Measurements from ENCODE around the gene METTL27. TPM values are rescaled to one million over a fixed set of nuclear protein-coding genes. Genes with fewer than 3 reads are reported as not detected.

The METTL27 gene
- total and polyA plus RNA-seq, 9 of the 15 experiments (the other 6 are each of a cell fraction or from before 2014, with no cell fraction given): 0.08 to 0.82 (median 0.33) TPM; not detected in 4

GRCh38 chr7:73885975-73886798 is 43.9 kb upstream of the METTL27 start (continued):
- 0 out of 2 replicates have a peak, but pooled peaks have one; percentile 40 for TF ChIP-seq RREB1 (CRISPR knock-in tag; IDR thresholded peaks at IDR 0.05)
- TF ChIP-seq NR2C2 (CRISPR knock-in tag; IDR thresholded peaks at IDR 0.05): no peak
- no peak for TF ChIP-seq NR2C2 (tag; IDR thresholded peaks at IDR 0.05)
- TF ChIP-seq U2AF2 (optimal IDR thresholded peaks at IDR 0.05; ENCODE audit: low read depth, low read length): no peak
- TF ChIP-seq ZNF431 (CRISPR knock-in tag; IDR thresholded peaks at IDR 0.05): no peak
- no peak for TF ChIP-seq JUNB (CRISPR knock-in tag; conservative IDR thresholded peaks at IDR 0.05)
- peak; percentile 2; the same call in 1 of the 2 replicates for TF ChIP-seq C11orf30 (IDR thresholded peaks at IDR 0.05; ENCODE audit: low read depth)
- peak; percentile 90 for TF ChIP-seq ADNP (tag; IDR thresholded peaks at IDR 0.05)
- no peak for TF ChIP-seq ZNF696 (CRISPR knock-in tag; conservative IDR thresholded peaks at IDR 0.05)
- no peak for TF ChIP-seq ID3 (CRISPR knock-in tag; IDR thresholded peaks at IDR 0.05)
- TF ChIP-seq ID3 (tag; IDR thresholded peaks at IDR 0.05): peak; percentile 96
- TF ChIP-seq CHD4 (IDR thresholded peaks at IDR 0.05; ENCODE audit: insufficient read depth, insufficient replicate concordance, low read depth, low read length, poor library complexity, severe bottlenecking): no peak
- TF ChIP-seq ZNF583 (CRISPR knock-in tag; IDR thresholded peaks at IDR 0.05): peak; percentile 97
- TF ChIP-seq ZNF717 (CRISPR knock-in tag; IDR thresholded peaks at IDR 0.05): no peak
- TF ChIP-seq ZMIZ1 (IDR thresholded peaks at IDR 0.05; ENCODE audit: low read depth in 2 of 2, low read length in 2 of 2): peak in 1 of 2 experiments; percentile 100; a peak in 2 of 4 replicates
- TF ChIP-seq SIN3A (IDR thresholded peaks at IDR 0.05; ENCODE audit: borderline replicate concordance in 2 of 2, control insufficient read depth in 1 of 2, low read depth in 2 of 2, low read length in 2 of 2): no peak
- TF ChIP-seq ZNF41 (CRISPR knock-in tag; conservative IDR thresholded peaks at IDR 0.05): peak; percentile 89
- peak; percentile 98 for TF ChIP-seq NCOA4 (IDR thresholded peaks at IDR 0.05; ENCODE audit: partially characterized antibody)
